Measurements from ENCODE around the gene TMEM258. TPM values are rescaled to one million over a fixed set of nuclear protein-coding genes. Genes with fewer than 3 reads are reported as not detected.

Gene TMEM258
- total RNA-seq, 2 donors from 2014 or later, result 8.6 to 29.1 TPM

DNA sequence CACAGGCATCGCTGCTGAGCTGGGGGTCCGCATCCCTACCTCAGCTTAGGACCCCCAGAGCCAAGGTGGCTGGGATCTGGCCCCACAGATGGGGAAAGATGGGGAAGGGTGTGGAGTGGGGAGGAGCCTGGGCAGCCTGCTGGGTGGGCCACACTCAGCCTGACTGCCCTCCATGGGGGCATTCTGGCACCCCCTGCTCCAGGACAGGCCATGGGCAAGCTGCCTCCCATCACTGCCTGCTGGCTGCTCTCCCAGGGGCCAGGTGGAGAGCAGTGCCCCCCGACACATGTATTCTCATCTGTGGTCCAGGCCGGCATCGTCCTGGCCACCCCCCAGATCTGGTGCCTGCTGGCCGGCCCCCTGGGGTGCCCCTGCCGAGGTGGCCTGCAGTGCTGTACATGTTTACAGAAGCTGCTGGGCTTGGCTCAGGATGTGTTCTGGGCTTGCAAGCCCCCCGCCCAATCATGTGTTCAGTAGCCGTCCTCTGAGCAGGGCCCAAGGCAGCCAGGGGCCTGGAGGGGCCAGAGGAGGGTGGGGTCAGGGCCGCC is 47.7 kb downstream of the TMEM258 start:
- no peaks in the 10 kb centered on the region for H3K9me3 ChIP-seq
- ATAC-seq, result no peak
- intact Hi-C loops (cut with DNase I), result loop anchor here (5.0 kb wide), 1 partner anchor 38 kb away; no protein-coding TSS in a partner anchor
- WGBS, 2 donors, result 87 to 94% methylated on average over 2 to 9 of the region's 10 CpGs
- H3K27ac ChIP-seq, result no peak overlapping the region
- no peak for DNase-seq
- no peaks in the 10 kb centered on the region for H3K27me3 ChIP-seq
- peaks cover 0 to 7% of the 10 kb centered on the region in 2 donors for H3K36me3 ChIP-seq (replicated peaks in 1 of 2; ENCODE audit: insufficient read depth in 1 of 2, low read depth in 2 of 2)
- H3K4me1 ChIP-seq, result peaks cover 11% of the 10 kb centered on the region
- H3K4me3 ChIP-seq, result no peak overlapping the region
- TF ChIP-seq POLR2A (IDR thresholded peaks at IDR 0.05), result no peak
- TF ChIP-seq, protein P1, sequence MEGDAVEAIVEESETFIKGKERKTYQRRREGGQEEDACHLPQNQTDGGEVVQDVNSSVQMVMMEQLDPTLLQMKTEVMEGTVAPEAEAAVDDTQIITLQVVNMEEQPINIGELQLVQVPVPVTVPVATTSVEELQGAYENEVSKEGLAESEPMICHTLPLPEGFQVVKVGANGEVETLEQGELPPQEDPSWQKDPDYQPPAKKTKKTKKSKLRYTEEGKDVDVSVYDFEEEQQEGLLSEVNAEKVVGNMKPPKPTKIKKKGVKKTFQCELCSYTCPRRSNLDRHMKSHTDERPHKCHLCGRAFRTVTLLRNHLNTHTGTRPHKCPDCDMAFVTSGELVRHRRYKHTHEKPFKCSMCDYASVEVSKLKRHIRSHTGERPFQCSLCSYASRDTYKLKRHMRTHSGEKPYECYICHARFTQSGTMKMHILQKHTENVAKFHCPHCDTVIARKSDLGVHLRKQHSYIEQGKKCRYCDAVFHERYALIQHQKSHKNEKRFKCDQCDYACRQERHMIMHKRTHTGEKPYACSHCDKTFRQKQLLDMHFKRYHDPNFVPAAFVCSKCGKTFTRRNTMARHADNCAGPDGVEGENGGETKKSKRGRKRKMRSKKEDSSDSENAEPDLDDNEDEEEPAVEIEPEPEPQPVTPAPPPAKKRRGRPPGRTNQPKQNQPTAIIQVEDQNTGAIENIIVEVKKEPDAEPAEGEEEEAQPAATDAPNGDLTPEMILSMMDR (IDR thresholded peaks at IDR 0.05), result no peak

DNA sequence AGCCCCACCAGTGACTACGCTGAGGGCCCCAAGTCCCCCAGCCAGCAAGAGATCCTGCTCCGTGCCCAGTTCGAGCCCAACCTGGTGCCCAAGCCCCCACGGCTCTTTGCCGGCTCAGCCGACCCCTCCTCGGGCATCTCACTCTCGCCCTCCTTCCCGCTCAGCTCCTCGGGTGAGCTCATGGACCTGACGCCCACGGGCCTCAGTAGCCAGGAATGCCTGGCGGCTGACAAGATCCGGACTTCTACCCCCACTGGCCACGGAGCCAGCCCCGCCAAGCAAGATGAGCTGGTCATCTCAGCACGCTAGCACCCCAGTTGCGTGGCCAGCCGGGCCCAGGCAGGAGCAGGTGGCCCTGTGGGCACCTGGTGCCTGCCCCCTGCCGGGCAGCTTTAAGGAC is 48.2 kb downstream of the TMEM258 start:
- intact Hi-C loops (cut with DNase I), result loop anchor here (5.0 kb wide), 1 partner anchor 38 kb away; no protein-coding TSS in a partner anchor
- H3K36me3 ChIP-seq (replicated peaks in 1 of 2; ENCODE audit: insufficient read depth in 1 of 2, low read depth in 2 of 2), result peaks cover 0 to 9% of the 10 kb centered on the region in 2 donors
- ATAC-seq (no peak), DNase-seq (no peak)
- no peak overlapping the region for H3K27ac ChIP-seq
- TF ChIP-seq, protein P1 (IDR thresholded peaks at IDR 0.05), result no peak
- no peak for TF ChIP-seq POLR2A (IDR thresholded peaks at IDR 0.05)
- H3K27me3 ChIP-seq, result no peaks in the 10 kb centered on the region
- H3K9me3 ChIP-seq, result no peaks in the 10 kb centered on the region
- H3K4me3 ChIP-seq, result no peak overlapping the region
- H3K4me1 ChIP-seq, result peaks cover 11% of the 10 kb centered on the region
- WGBS, 2 donors, result 90 to 94% methylated on average over 17 to 20 of the region's 20 CpGs

DNA sequence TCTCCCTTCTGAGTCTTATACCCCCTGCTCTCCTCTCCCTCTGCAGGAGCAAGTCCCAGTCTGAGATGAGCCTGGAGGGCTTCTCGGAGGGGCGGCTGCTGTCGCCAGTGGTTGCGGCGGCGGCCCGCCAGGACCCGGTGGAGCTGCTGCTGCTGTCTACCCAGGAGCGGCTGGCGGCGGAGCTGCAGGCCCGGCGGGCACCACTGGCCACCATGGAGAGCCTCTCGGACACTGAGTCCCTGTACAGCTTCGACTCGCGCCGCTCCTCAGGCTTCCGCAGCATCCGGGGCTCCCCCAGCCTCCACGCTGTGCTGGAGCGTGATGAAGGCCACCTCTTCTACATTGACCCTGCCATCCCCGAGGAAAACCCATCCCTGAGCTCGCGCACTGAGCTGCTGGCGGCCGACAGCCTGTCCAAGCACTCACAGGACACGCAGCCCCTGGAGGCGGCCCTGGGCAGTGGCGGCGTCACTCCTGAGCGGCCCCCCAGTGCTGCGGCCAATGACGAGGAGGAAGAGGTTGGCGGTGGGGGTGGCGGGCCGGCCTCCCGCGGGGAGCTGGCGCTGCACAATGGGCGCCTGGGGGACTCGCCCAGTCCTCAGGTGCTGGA is 48.8 kb downstream of the TMEM258 start:
- Histone ChIP-seq H3K9me3 (no peaks in the 10 kb centered on the region), H3K36me3 (replicated peaks in 1 of 2; ENCODE audit: insufficient read depth in 1 of 2, low read depth in 2 of 2) (peaks cover 0 to 9% of the 10 kb centered on the region in 2 donors), H3K4me3 (no peak overlapping the region), H3K4me1 (peaks cover 11% of the 10 kb centered on the region), H3K27ac (no peak overlapping the region), H3K27me3 (no peaks in the 10 kb centered on the region)
- ATAC-seq, result no peak
- no peak for TF ChIP-seq POLR2A (IDR thresholded peaks at IDR 0.05)
- TF ChIP-seq, protein P1 (IDR thresholded peaks at IDR 0.05), result no peak
- no peak for DNase-seq
- 93 to 100% methylated on average over 1 to 36 of the region's 42 CpGs for WGBS, 2 donors
- intact Hi-C loops (cut with DNase I), result loop anchor here (5.0 kb wide), 1 partner anchor 39 kb away; no protein-coding TSS in a partner anchor

DNA sequence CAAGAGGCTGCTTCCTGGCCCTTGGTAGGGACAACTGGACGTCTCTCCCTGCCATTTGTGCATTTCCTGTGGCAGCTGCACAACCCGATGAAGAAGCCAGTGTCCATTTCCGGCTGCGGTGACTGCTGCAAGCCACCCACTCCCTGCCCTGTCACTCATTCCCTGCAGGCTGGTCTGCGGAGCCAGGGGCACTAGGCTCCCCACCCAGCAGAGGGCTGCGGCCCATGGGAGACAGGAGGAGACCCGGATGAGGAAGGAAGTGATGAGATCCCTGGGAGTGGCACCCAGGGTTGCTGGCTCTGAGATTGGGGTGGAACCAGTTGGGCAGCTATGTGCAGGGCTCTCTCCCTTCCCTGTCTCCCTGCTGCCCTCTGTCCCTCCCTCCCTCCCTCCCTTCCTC is 50.0 kb downstream of the TMEM258 start:
- Histone ChIP-seq H3K27ac (no peak overlapping the region), H3K4me3 (no peak overlapping the region), H3K9me3 (no peaks in the 10 kb centered on the region), H3K4me1 (peaks cover 2% of the 10 kb centered on the region), H3K36me3 (replicated peaks in 1 of 2; ENCODE audit: insufficient read depth in 1 of 2, low read depth in 2 of 2) (peaks cover 0 to 9% of the 10 kb centered on the region in 2 donors), H3K27me3 (no peaks in the 10 kb centered on the region)
- WGBS, 2 donors, result 75 to 92% methylated on average over 7 of the region's 7 CpGs
- no peak for DNase-seq
- intact Hi-C loops (cut with DNase I), result loop anchor here (5.0 kb wide), 1 partner anchor 40 kb away; no protein-coding TSS in a partner anchor
- ATAC-seq, result no peak
- TF ChIP-seq, protein P1 (IDR thresholded peaks at IDR 0.05), result no peak
- TF ChIP-seq POLR2A (IDR thresholded peaks at IDR 0.05), result no peak

Measured in body of pancreas (tissue), 4 donors.